GM19452 (cell line): ENCODE results near the gene TMEM156.

Source experiments
- ATAC-seq: cut with Tn5 transposase; IDR thresholded peaks from one replicate; pipeline ENCODE4 v1.9.1; 2021; ENCODE audit not compliant: unreplicated experiment

Gene TMEM156

DNA sequence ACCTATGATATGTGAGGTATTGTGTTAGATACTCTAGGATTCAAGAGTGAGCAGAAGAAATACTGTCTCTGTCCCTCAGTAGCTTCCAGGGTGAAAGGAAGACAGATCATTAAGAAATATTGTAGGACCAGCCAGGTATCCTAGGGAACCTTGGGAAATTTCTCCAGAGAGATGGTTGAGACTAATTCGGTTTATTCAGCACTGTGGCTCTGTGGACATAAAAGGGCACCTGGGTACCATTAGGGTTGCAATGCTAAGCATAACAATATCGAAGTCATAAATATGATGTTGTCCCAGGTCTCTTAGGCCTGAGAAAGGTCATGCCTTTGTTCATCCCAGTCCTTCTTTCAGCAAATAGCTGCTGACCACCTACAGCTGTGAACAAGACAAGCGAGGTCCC lies 103.6 kb downstream of the TMEM156 start:
- no peak for ATAC-seq

DNA sequence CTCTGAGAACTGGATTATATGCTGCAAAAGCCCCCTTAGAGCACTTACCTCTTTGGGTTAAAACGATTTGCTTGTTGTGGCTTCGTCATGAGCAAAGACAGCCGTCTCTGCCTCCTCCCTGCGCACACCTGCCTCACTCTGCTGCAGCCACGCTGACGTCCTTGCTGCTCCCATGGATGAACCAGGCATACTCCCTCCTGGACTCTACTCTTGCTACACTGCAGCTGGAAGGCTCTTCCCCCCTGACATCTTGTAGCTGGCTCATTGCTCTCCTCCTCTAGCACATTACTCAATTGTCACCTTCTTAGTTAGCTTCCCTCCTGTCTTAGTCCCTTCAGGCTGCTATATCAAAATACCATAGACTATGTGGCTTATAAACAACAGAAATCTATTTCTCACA lies 105.3 kb downstream of the TMEM156 start:
- ATAC-seq = no peak

DNA sequence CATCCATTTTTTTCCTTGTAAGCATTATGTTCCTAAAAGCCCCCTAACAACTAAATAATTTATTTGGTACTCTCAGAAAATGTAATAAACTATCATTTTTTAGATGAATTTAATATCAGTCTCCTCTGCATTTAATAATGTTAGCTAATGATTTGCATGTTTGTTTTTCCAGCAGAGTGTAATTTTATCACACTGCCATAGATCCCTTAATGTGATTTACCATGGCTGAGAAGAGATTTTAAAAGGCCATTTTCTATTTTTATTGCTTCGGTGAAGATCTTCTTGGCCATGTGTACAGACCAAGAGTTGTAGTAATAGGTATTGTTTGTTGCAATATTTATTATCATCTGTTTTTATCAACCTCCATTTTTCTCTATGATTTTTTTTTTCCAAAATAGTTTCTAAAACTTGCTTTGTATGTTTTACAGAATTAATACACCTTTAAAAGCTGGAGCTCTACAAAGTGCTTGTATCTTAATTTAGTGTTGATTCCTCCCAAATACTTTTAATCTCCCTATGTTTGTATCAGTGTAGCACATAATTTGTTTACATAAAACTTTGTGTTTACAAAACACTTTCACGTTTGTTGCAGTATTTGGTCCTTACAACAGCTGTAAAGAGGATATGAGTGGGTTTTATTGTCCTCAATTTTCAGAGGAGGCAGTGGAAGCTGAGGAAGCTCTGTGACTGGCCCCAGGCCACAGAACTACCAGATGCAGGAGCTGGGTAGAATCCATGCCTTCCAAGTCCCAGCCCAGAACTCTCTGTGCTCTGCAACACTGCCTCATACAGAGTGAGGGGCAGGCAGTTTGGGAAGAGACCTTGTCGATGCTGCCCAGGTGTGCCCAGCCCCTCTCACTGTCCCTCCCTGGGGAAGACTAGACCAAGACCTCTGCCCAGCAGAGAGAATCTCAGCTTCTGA lies 106.5 kb downstream of the TMEM156 start:
- no peak for ATAC-seq

DNA sequence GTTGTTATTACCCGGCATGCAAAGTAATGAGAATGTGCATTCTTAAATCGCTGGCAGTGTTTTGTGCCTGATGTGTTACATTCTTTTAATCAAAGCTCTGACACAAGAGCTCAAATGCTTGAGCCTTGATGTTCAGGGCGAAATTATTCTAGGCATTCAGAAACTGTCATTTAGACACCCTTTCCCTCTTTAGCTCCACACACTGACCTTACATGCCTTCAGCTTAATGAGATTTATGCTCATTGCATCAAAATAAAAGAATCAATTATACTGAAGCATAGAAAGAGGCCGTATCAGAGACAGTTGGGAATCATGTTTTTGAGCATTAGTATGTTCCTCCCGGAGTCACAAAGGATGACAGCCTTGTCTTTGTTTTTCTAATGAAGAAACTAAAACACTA lies 107.9 kb downstream of the TMEM156 start:
- no peak for ATAC-seq

DNA sequence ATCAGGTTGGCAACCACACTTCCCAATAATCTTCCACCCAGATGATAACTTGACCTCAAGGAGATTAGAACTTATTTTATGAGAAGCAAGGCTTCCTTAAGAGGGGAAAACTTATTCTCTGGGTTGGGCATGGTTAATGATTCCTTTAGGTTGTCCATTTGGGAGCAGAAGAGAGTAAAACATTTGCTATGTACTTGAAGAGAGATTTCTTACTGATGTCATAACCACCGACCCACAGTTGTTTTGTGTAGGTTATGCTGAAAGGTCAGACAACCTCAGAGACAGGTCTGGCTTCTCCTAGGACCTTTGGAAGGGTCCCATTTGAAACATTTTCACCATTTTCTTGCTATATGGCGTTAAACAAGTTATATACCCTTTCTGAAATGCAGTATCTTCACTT lies 108.5 kb downstream of the TMEM156 start:
- ATAC-seq = no peak

GRCh38 chr4:38921151-38921550 lies 111.1 kb downstream of the TMEM156 start:
- no peak for ATAC-seq

- ATAC-seq = no peak
Measured at GRCh38 chr4:38920677-38921076, 111.5 kb downstream of the TMEM156 start.

DNA sequence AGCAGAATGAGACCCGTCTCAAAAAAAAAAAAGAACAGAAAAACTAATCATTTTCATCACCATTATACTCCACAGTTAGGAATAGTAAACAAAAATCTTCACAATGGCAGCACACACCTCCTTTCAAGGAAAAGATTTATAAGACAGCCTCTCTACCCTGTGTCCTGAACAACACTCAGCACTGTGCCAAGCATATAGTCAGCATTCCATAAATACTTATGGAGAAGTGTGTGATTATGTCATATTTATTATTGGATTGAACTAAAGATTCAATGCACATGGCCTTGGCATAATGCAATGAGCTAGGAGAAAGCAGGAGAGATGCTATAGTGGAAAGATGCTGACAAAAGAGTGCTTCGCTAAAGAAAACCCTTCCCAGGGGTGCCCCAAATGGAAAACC lies 112.0 kb downstream of the TMEM156 start:
- ATAC-seq = no peak

DNA sequence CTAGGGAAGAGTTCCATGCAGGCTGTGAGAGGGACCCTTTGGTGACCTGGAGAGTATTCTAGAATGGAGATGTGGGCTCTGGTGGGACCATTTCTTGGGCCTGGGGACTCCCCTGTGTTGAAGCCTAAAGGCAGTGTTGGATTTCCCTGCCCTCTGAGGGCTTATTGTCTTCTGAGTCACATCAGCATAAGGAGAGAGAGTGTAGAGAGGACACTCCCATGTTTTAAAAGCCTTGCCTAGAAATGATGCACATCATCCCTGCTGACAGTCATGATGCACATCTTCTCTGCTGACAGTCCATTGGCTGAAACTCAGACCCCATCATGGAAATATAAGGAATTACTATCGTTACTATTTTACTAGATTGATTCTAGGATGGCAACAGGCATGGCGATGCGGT lies 112.7 kb downstream of the TMEM156 start:
- ATAC-seq = no peak

GRCh38 chr4:38917481-38918025 lies 114.7 kb downstream of the TMEM156 start:
- ATAC-seq = no peak
